Right lobe of liver (tissue), 4 donors: ENCODE results near the gene MYH14.

ENCODE experiments used
- POLR2A ChIP-seq: fragments of 450-650 bp; IDR thresholded peaks from one replicate; pipeline ENCODE4 v1.6.1; 2017; ENCODE audit warnings: antibody characterized with exemption, mild to moderate bottlenecking
- TF ChIP-seq, protein P1 (sequence below), 4 donors: fragments of 200-600 bp in 3 of 4; fragments of 450-650 bp in 1 of 4; IDR thresholded peaks; one replicate each; pipeline versions ENCODE4 v1.5.1 to v1.8.0; 2016 to 2022; ENCODE audit warnings: antibody characterized with exemption in 4 of 4, mild to moderate bottlenecking in 2 of 4
- donor health status: DM: no; HTN: no; CAD: no.
- donor health status: DM: no; HTN: no; CAD: no.
- donor health status: DM: no; HTN: yes; CAD: no.

DNA sequence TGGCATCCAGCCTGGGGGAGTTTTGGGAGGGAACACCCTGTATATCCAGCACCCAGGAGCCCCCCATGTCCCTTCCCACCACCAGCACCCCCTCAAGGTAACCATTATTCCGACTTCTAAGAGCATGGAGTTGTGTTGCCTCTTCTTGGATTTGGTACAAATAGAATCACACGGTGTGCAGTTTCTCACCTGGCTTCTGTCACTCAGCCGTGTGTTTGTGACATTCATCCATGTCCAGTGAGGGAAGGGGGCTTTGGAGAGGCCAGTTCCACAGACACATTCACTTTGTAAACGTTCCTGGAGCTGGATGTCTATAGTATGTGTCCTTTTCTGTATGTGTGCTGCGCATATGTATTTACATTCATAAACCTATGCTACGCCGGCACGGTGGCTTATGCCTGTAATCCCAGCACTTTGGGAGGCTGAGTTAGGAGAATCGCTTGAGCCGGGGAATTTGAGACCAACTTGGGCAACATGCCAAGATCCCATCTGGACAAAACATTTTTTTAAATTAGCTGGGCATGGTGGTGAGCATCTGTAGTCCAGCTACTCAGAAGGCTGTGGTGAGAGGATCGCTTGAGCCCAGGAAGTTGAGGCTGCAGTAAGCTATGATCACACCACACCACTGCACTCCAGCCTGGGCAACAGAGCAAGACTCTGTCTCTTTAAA is 36.6 kb downstream of the MYH14 start:
- TF ChIP-seq, protein P1, sequence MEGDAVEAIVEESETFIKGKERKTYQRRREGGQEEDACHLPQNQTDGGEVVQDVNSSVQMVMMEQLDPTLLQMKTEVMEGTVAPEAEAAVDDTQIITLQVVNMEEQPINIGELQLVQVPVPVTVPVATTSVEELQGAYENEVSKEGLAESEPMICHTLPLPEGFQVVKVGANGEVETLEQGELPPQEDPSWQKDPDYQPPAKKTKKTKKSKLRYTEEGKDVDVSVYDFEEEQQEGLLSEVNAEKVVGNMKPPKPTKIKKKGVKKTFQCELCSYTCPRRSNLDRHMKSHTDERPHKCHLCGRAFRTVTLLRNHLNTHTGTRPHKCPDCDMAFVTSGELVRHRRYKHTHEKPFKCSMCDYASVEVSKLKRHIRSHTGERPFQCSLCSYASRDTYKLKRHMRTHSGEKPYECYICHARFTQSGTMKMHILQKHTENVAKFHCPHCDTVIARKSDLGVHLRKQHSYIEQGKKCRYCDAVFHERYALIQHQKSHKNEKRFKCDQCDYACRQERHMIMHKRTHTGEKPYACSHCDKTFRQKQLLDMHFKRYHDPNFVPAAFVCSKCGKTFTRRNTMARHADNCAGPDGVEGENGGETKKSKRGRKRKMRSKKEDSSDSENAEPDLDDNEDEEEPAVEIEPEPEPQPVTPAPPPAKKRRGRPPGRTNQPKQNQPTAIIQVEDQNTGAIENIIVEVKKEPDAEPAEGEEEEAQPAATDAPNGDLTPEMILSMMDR (IDR thresholded peaks at IDR 0.05) = no peak
- no peak for TF ChIP-seq POLR2A
